ENCODE data around the gene ZC3HAV1. TPM values are rescaled to one million over a fixed set of nuclear protein-coding genes. Genes with fewer than 3 reads are reported as not detected.

Gene ZC3HAV1
- total RNA-seq, 1 donor from 2014 or later, result 11.0 TPM

- H3F3A ChIP-seq (ENCODE audit: low read depth), result peaks cover 6% of the 10 kb centered on the region
- peaks cover 4% of the 10 kb centered on the region for H3K4me1 Mint-ChIP-seq
- no peaks in the 10 kb centered on the region for H3K4me1 ChIP-seq
- H3K27ac Mint-ChIP-seq, result no peak overlapping the region
- H3K36me3 Mint-ChIP-seq, result no peaks in the 10 kb centered on the region
- H3K9ac ChIP-seq, result no peak overlapping the region
- no peak overlapping the region for H3K4me3 ChIP-seq
- no peak overlapping the region for H3K4me2 ChIP-seq
- no peak overlapping the region for H2AFZ ChIP-seq (replicated peaks)
- H3K36me3 ChIP-seq, result no peaks in the 10 kb centered on the region
- H3K27ac ChIP-seq, result no peak overlapping the region
- DNase-seq (ENCODE audit: low spot score), result no peak
- H3K27me3 ChIP-seq, result peaks cover 11% of the 10 kb centered on the region
- no peaks in the 10 kb centered on the region for H3K79me2 ChIP-seq (ENCODE audit: low read depth)
- TF ChIP-seq EZH2 (IDR thresholded peaks at IDR 0.05) (no peak), EZH2phosphoT487 (IDR thresholded peaks at IDR 0.05) (no peak), CTCF (IDR thresholded peaks at IDR 0.05) (no peak)
- no peaks in the 10 kb centered on the region for H4K20me1 ChIP-seq (ENCODE audit: low read depth)
- peaks cover 7% of the 10 kb centered on the region for H3K27me3 Mint-ChIP-seq (ENCODE audit: insufficient read depth, low read depth)
- peaks cover 3% of the 10 kb centered on the region for H3K9me3 Mint-ChIP-seq
- no peaks in the 10 kb centered on the region for H3K9me3 ChIP-seq (ENCODE audit: low read depth)
- no peak overlapping the region for H3K4me3 Mint-ChIP-seq
Measured at GRCh38 chr7:139011373-139011772, 98.1 kb downstream of the ZC3HAV1 start.

DNA sequence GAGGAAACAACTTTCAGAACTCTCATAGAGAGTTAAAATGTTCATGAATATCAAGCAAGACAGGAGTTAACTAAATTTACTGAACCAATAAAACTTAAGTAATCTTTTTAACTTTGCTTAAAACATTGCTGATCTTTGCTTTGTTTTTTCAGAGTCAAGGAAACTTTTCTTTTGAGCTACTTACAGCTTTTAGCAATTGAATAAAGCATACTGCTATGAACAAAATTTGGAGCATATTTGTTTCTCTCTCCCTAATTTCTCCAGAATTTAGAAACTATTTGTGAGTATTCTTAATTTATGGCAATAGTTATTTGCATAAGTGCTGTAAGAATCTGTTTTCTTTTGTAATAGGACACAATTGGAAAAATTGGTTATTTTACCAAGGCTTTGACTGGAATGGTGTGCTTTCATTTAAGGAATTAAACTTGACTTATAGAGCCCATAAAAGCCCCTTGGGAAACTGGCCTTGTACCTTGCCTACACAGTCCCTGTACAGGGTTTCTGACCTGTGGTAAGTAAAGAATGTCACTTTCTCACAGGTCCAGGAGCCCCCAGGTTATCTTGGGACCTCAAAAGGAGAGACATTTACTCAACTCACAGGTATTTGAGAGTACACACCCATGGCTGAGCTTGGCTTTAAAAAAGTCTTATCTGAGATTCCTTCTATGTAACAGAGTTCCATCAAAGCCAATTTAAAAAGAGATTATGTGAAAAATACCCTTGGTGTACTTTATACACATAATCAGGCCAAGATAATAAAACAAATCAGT lies 105.0 kb downstream of the ZC3HAV1 start:
- no peak overlapping the region for H3K27ac ChIP-seq
- H3K36me3 ChIP-seq, result no peaks in the 10 kb centered on the region
- H3K4me3 ChIP-seq, result no peak overlapping the region
- no peak for TF ChIP-seq EZH2phosphoT487 (IDR thresholded peaks at IDR 0.05)
- no peak for TF ChIP-seq CTCF (IDR thresholded peaks at IDR 0.05)
- no peak for TF ChIP-seq EZH2 (IDR thresholded peaks at IDR 0.05)
- H3K9me3 ChIP-seq (ENCODE audit: low read depth), result peaks cover 14% of the 10 kb centered on the region
- no peak overlapping the region for H2AFZ ChIP-seq (replicated peaks)
- no peak for DNase-seq (ENCODE audit: low spot score)
- Mint-ChIP-seq H3K4me1 (no peaks in the 10 kb centered on the region), H3K36me3 (no peaks in the 10 kb centered on the region), H3K27me3 (ENCODE audit: insufficient read depth, low read depth) (peaks cover 6% of the 10 kb centered on the region), H3K9me3 (peaks cover 12% of the 10 kb centered on the region), H3K27ac (no peak overlapping the region), H3K4me3 (no peak overlapping the region)
- H3K4me1 ChIP-seq, result no peaks in the 10 kb centered on the region
- no peaks in the 10 kb centered on the region for H3F3A ChIP-seq (ENCODE audit: low read depth)
- no peak overlapping the region for H3K9ac ChIP-seq
- H3K27me3 ChIP-seq, result no peaks in the 10 kb centered on the region
- H3K79me2 ChIP-seq (ENCODE audit: low read depth), result no peaks in the 10 kb centered on the region
- no peaks in the 10 kb centered on the region for H4K20me1 ChIP-seq (ENCODE audit: low read depth)
- H3K4me2 ChIP-seq, result no peak overlapping the region

DNA sequence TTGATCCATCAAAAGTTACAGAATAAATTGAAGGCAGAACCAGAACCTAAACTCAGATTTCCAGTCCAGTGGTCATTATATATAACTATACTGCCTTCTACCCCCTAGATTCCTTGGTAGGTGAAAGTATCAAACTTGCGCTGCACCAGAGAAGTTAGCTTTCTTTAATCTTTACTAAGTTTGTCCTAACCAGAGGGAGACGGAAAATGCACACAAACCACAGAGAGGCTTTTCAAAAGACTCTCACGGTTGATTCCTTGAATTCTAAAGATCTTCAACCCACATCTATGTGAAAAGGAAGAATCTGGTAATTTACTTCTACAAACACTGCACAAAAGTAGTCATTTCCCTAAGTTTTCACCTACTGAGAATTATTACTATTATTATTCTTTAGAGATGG lies 110.1 kb downstream of the ZC3HAV1 start:
- H3K27me3 ChIP-seq, result no peaks in the 10 kb centered on the region
- H3K4me1 ChIP-seq, result no peaks in the 10 kb centered on the region
- no peak overlapping the region for H3K4me3 Mint-ChIP-seq
- H3K4me1 Mint-ChIP-seq, result no peaks in the 10 kb centered on the region
- H3K4me2 ChIP-seq, result no peak overlapping the region
- DNase-seq (ENCODE audit: low spot score), result no peak
- no peak overlapping the region for H3K4me3 ChIP-seq
- H3K36me3 Mint-ChIP-seq, result no peaks in the 10 kb centered on the region
- H3K27ac Mint-ChIP-seq, result no peak overlapping the region
- H3K36me3 ChIP-seq, result no peaks in the 10 kb centered on the region
- peaks cover 6% of the 10 kb centered on the region for H3K27me3 Mint-ChIP-seq (ENCODE audit: insufficient read depth, low read depth)
- H3K79me2 ChIP-seq (ENCODE audit: low read depth), result no peaks in the 10 kb centered on the region
- peaks cover 11% of the 10 kb centered on the region for H3K9me3 ChIP-seq (ENCODE audit: low read depth)
- H3K27ac ChIP-seq, result no peak overlapping the region
- no peak for TF ChIP-seq EZH2 (IDR thresholded peaks at IDR 0.05)
- no peak for TF ChIP-seq CTCF (IDR thresholded peaks at IDR 0.05)
- TF ChIP-seq EZH2phosphoT487 (IDR thresholded peaks at IDR 0.05), result no peak
- H3K9me3 Mint-ChIP-seq, result peaks cover 3% of the 10 kb centered on the region
- no peak overlapping the region for H2AFZ ChIP-seq (replicated peaks)
- no peaks in the 10 kb centered on the region for H4K20me1 ChIP-seq (ENCODE audit: low read depth)
- H3F3A ChIP-seq (ENCODE audit: low read depth), result no peaks in the 10 kb centered on the region
- no peak overlapping the region for H3K9ac ChIP-seq

Other genes starting within 250 kb of the ZC3HAV1 start
- gene KIAA1549, start 128.3 kb downstream of the ZC3HAV1 start, total RNA-seq (ENCODE audit: low replicate concordance), result 4.8 and 9.1 TPM in 2 replicates
- gene ZC3HAV1L, start 73.7 kb downstream of the ZC3HAV1 start, total RNA-seq (ENCODE audit: low replicate concordance), result 7.1 and 9.5 TPM in 2 replicates
- 15.7 and 19.5 TPM in 2 replicates for gene UBN2, start 121.5 kb upstream of the ZC3HAV1 start, total RNA-seq (ENCODE audit: low replicate concordance)
- gene FMC1, start 231.6 kb upstream of the ZC3HAV1 start, total RNA-seq (ENCODE audit: low replicate concordance), result 8.1 and 16.9 TPM in 2 replicates